GM18517 (cell line): ENCODE results near the gene PGAP2.
A peak's percentile ranks its signal among the peaks of the same experiment; 100 is the strongest.
"Not testable (repeated sequence)": the region's sequence is repeated elsewhere in the genome, so short reads cannot be mapped to it uniquely, and the experiment has no call there.

Experiments used
- ATAC-seq: cut with Tn5 transposase; IDR thresholded peaks from one replicate; pipeline ENCODE4 v1.9.1; 2021; ENCODE audit warnings: mild to moderate bottlenecking, moderate library complexity; ENCODE audit not compliant: unreplicated experiment

PGAP2 gene

DNA sequence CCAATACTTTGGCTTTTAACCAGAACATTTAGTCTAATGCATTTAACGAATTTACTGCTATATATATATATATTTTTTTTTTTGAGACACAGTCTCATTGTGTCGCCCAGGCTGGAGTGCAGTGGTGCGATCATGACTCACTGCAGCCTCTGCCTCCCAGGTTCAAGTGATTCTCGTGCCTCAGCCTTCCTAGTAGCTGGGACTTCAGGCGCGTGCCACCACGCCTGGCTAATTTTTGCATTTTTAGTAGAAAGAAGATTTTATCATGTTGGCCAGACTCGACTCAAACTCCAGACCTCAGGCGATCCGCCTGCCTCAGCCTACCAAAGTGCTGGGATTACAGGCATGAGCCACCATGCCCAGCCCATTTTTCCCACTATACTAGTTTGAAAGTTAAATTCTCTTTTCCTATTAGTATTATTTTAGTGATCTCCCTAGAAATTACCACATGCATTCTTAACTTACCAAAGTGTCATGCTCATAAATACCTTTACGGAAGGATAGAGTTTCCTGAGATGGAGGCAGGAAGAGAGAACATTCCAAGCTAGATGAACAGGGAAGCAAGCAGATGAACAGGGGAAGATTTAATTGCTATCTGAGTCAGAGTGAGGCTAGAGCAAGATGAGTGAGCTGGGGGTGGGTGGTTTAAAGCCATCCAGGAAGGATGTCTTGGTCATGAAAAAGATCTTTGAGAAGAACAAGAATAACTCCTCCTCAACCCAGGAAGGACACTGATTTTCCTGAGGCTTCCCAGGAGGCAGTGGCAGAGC is 4.4 kb upstream of the PGAP2 start:
- ATAC-seq = no peak

DNA sequence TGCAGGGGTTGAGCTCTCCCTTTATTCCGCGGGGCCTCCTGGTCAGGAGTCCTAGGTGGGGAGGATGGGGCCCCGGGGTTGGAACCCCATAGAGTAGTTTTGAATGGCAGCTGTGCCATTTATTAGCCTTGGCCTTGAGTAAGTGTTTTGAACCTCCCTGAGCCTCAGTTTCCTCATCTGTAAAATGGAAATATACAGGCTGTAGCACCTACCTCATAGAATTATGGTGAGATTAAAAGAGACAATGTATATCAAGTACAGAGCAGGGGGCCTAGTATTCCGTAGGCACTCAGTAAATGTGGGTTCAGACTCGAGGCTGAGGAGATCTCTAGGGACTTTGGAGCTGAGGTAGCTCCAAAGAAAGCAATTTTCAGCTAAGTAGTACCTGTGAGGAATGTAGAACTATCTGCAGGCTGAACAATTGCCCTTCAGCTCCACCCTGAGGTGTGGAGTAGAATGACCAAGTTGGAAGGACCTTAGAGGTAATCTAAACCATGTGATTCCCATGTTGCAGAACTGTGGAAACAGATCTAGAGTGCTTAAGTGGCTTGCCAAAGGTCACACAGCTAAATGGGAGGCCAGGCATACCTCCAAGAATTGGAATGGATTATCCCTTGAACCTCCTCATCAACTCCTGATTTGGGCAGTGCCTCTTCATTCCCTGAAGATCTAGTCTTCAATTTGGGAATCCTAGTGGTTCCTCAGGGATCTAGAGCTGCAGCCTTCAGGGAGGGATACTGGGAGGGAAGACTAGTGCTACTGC is 682 bp downstream of the PGAP2 start:
- ATAC-seq = no peak

DNA sequence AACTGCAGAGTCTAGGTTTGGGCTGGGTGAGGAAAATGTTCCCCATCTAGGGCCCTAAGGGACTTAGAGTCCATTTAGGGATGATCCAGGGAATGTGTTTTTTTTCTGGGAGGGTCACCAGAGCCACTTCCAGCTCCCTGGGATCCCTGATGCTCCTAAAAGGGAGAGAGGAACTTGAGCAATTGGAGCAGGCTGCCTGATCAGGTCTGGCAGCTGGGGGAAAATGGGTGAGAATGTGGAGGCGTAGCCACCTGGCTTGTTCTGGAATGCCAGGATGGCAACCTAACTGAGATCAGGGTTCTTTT is 1.2 kb downstream of the PGAP2 start:
- no peak for ATAC-seq

DNA sequence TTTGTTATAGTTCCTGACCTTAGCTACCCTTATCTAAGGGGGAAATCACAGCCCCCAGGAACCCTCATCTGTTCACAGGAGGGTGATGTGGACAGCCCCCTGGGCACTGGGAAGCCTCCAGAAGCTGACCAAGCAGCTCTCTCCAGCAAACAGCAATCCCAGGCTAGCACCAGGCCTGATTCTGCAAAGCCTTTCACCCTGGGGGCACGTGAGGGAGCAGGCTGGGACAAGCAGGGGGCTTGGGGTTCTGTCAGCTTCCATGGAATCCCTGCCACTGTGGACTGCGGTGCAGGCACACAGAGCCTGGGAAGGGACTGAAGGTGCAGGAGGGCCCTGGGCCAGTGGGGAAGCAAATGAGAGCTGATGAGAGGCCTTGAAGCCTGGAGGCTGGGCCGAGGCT is 2.1 kb downstream of the PGAP2 start:
- ATAC-seq = no peak

DNA sequence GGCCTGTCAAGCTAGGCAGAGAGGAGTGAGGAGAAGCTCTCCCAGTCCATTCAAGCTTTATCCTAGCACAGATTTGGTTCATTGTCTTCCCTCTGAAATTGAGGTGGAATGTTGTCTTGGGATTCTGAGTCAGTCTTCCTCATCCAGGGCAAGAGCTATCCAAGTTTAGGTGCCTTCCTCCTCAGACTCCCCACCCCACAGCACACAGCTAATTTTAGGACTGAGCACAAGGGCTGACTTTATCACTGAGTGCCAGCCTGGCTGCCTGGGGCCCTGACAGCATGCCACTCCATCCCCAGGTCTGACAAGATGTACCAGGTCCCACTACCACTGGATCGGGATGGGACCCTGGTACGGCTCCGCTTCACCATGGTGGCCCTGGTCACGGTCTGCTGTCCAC is 2.6 kb downstream of the PGAP2 start:
- no peak for ATAC-seq

DNA sequence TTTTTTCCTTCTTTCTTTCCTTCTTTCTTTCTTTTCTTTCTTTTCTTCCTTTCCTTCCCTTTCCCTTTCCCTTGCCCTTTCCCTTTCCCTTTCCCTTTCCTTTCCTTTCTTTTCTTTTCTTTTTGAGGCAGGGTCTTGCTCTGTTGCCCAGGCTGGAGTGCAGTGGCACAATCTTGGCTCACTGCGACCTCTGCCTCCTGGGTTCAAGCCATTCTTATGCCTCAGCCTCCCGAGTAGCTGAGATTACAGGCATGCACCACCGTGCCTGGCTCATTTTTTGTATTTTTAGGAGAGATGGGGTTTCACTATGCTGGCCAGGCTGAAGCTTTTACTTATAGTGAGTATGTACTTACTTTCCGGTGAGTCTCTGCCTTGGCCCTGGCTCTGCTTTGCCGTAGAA is 6.5 kb downstream of the PGAP2 start:
- ATAC-seq = not testable (repeated sequence)

DNA sequence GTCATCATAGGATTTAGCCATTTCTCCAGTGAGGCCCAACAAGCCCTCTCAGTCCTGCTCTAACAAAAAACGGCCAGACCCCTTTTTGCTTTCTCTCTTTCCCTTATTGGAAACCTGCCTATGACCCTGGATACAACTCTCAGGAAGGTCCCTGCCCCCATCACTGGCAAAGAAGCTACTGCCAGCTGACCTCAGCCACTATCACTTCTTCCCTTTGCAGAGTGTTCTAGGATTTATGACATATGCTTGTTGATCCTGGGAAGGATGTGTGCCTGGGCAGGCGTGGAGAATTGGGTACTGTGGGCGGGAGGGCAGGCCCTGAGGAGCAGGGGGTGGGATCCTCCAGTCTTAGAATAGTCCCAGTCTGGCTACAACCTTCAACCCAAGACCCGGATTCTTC is 7.5 kb downstream of the PGAP2 start:
- ATAC-seq = no peak

DNA sequence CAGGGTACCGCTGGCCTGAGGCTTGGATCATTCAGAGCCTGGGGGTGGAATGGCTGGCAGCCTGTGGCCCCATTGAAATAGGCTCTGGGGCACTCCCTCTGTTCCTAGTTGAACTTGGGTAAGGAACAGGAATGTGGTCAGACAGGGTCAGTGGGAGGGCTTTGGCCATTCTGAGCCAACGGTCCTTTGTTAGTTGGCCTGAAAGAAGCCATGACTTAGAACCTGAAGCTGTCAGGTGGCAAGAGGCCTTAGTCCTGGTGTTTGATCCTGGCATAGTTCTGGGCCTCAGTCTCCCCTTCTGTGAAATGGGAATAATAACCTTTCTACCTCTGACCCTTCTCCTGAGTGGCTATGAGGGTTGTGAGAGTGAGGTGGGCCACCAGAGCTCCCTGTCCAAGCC is 8.3 kb downstream of the PGAP2 start:
- no peak for ATAC-seq

DNA sequence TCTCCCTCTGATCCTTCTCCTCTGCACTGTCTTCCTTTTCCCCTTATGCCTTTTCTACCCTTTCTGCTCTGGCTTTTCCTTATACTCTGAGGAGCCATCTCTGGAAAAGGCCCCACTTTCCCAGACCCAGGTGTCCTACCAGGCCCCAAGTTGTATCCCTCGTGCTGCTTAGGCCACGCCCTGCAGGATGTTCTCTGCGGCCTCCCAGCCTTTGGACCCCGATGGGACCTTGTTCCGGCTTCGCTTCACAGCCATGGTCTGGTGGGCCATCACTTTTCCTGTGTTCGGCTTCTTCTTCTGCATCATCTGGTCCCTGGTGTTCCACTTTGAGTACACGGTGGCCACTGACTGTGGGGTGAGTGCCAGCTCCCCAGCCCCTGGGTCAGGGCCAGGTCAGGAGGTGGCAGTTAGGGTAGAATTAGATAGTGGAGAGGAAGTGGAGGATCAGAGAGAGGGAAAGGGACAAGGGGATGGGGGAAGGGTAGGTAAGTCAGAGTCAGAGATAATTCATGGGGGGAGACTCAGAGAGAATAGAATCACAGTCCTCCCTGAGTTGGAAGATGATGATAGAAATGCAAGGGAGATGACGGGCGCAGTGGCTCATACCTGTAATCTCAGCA is 8.9 kb downstream of the PGAP2 start:
- ATAC-seq = no peak

DNA sequence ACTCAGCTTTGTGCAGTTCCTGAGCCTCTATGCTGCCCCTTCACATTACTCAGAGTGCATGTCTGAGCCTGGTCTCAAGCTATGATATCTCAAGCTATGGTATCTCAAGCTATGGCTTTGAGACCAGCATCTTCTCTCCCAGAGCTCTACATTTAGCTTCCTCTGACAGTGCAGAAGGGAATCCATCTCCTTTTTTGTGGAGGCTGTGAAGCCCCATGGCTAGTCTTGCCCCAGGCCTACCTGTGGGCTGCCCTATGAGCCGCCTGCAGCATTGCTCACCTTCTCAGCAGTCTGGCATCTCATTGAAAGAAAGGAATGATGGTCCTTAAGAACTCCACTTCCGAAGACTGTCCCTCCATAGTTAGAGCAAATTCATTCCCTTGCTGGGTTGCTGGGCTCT is 12.6 kb downstream of the PGAP2 start:
- no peak for ATAC-seq

DNA sequence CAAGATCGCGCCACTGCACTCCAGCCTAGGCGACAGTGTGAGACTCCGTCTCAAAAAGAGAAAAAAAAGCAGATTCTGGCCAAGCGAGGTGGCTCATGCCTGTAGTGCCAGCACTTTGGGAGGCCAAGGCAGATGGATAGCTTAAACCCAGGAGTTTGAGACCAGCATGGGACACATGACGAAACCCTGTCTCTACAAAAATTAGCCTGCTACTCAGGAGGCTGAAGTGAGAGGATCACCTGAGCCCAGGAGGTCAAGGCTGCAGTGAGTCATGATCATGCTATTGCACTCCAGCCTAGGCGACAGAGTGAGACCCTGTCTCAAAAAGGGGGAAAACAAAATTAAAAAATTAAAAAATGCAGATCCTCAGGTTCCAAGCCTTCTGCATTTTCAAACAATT is 14.0 kb downstream of the PGAP2 start:
- no peak for ATAC-seq

DNA sequence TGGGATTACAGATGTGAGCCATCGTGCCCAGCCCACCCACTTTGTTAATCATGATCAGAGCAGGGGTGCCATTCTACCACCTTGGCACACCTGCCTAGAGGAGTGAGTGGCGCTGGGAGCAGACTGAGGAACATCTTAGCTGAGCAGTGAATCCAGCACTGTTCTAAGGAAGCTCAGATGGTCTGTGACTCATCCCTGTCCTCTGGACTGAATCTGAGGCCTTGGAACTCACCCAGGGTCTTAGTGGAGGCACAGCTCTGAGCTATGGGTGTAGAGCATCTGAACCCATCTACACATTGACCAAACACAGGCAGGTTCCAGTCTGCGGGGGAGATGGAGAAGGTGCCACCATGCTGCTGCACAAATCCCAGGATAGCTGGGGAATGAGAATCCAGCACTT is 14.9 kb downstream of the PGAP2 start:
- no peak for ATAC-seq

DNA sequence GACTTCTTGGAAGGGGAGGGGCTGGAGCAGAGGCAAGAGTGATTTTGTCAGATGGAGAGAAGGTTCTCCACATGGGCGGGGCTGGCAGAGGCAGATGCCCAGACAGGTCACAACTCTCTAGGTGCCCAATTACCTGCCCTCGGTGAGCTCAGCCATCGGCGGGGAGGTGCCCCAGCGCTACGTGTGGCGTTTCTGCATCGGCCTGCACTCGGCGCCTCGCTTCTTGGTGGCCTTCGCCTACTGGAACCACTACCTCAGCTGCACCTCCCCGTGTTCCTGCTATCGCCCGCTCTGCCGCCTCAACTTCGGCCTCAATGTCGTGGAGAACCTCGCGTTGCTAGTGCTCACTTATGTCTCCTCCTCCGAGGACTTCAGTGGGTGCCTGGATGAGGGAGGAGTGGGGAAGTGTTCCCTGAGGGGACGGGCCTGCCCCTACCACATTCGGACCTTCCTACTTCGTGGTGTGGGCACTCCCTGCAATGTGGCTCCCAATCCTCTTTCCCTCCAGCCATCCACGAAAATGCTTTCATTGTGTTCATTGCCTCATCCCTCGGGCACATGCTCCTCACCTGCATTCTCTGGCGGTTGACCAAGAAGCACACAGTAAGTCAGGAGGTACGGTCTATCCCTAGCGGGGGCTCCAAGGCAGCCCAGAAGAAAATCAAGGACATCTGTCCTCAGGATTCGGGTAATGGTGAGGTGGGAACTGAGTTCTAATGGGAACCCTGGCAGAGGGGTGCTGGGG is 15.6 kb downstream of the PGAP2 start:
- ATAC-seq = no peak

DNA sequence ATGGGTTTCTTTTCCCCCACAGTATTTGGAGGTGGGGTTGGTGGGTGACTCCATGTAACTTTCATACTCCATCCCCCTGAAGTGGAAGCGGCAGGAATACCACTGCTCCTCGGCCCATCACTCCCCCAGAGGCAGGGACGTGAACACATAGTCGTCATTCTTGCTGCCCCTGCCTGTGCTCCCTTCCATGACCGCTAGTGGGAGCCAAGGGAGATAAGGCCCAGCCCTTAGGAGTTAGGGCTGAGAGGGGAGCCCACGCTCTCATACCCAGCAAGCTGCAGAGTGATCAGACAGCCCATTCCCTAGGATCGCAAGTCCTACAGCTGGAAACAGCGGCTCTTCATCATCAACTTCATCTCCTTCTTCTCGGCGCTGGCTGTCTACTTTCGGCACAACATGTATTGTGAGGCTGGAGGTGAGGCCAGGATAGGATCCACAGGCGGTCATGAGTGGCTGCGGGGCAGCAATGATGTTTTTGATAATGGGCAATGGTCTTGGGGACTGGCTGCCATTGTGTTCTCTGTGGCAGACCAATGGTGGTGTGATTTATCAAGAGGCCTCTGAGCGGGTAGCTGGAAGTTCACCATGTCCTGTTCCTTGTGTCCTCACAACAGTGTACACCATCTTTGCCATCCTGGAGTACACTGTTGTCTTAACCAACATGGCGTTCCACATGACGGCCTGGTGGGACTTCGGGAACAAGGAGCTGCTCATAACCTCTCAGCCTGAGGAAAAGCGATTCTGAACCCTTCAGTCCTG is 16.5 kb downstream of the PGAP2 start:
- ATAC-seq = peak; percentile 69

DNA sequence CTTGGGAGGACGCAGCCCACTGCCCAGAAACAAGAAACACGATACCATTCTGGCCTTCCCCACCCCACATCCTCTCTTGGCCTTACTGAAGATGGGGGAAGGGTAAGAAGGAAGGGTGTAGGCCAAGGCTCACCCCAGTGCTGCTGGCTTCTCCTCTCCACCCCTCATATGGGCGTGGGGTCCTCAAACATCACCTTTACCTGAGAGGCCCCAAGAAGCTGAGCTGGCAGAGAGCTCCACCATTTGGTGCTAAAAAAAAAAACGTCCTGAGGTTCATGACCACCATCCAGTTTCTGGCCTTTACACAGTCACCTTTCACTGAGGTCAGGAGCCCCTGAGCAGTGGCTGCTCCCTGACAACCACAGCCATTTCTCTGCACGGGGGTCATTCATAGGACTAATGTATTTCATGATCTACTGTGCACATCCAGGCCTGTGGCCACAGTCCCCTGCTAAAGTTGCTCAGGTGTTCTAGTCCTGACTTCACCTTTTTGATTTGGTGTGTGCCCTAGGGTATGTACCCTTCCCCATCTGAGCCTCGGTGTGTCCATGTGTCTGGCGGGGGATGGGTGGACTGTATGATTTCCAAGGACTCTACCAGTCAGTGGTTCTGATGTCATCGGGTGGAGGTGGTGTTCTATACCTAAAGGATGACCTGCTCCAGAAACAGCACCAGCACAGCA is 17.3 kb downstream of the PGAP2 start:
- ATAC-seq = no peak

DNA sequence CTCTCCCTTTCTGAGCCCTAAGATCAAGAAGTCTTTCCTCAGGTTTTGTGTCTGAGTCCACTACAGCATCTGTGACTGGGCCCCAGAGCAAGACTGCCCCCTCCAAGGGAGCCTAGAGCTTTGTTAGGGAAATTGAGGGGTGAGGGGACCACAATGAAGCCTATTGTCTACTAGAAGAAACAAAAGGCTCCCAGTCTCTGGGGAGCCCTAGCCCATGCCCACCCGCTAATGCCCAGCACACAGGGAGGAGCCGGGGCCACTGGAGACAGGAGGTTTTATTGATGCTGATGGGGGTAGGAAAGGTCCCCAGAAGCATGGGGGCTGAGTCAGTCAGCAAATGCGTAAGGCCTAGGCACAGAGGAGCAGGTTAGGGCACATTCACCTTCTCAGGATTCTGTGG is 18.4 kb downstream of the PGAP2 start:
- ATAC-seq = no peak

DNA sequence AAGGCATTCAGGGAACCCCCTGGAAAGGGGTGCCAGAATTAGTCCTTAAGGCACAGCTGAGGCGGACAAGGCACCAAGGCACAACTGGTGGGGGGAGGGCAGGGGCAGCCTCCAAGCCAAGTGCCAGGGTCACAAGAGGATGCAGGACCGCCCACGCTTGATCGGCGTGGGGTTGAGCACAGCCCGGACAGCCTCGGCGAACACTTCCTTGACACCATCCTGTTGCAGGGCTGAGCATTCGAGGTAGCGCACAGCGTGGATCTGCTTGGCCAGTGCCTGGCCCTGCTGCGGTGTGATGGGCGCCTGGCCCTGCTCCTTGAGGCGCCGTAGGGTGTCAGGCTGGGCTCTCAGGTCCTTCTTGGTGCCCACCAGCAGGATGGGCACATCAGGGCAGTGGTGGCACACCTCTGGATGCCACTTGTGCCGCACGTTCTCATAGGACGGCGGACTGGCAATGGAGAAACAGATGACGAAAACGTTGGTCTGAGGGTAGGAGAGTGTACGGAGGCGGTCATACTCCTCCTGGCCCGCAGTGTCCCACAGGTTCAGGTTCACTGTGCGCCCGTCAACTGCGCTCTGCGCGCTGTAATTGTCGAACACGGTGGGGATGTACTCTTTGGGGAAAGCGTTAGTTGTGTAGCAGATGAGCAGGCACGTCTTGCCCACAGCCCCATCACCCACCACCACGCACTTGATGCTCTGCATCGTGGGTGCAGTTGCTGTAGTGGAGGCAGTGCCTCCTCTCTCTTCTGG is 19.2 kb downstream of the PGAP2 start:
- ATAC-seq = no peak

DNA sequence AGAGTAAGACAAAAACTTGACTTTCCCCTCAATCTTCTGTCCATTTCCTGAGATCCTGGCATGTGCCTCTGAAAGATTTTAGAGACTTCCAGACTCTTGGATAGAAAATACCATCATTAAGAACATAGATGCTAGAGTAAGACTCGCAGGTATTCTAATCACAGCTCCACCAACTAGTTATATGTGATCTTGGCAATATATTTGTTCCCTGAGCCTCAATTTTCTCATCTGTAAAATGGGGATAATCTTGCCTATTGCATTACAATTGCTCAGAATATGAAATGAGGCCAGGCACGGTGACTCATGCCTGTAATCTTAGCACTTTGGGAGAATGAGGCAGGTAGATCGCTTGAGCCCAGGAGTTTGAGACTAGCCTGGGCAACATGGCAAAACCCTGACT is 21.7 kb downstream of the PGAP2 start:
- no peak for ATAC-seq

DNA sequence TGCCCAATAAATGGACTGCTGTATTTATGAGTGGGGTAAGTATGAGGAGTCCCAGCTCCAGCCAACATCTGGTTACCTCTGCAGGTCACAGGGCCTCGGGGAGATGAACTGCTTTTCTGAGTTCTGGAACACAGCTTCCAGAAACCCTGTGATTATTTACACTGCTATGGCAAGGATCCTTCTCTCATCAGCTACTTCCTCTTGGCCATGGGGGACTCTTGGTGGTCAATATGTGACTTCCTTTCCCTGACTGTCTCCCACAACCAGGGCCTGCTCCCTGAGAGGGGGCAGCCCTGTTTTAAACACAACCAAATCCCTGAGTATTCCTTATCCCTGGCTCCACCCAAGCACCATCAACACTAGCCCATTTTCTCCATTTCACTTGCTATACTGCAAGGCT is 22.4 kb downstream of the PGAP2 start:
- ATAC-seq = no peak
